GM12878 (cell line): ENCODE data around the gene STAMBP. TPM values are rescaled to one million over a fixed set of nuclear protein-coding genes. Genes with fewer than 3 reads are reported as not detected.

Source experiments
- ATAC-seq: fragments of 200-7000 bp; cut with Tn5 transposase; 3 replicates; pipeline ENCODE4 v1.9.1; 2020; ENCODE audit warnings: mild to moderate bottlenecking, moderate library complexity
- BruUV-seq: library from RNA; stranded (reverse); fragments of 400-500 nt; replicated peaks from 2 replicates; lab custom pipeline; 2021; lab: Mats Ljungman, UMichigan
- CTCF ChIA-PET: fragments of 300-600 bp; sonication (Branson Sonifier 250); formaldehyde crosslinking; extraction: SDS; loops from one replicate; lab custom pipeline; 2021; ENCODE audit warnings: inconsistent platforms; lab: Yijun Ruan, JAX
- POLR2A ChIA-PET: fragments of 350-600 bp; formaldehyde crosslinking; extraction: SDS; loops from one replicate; lab custom pipeline; 2021; ENCODE audit warnings: inconsistent platforms; lab: Charles Lee
- RAD21 ChIA-PET: fragments of 300-600 bp; sonication (Branson Sonifier 250); formaldehyde crosslinking; loops from one replicate; lab custom pipeline; 2023; ENCODE audit warnings: antibody characterized with exemption; ENCODE audit not compliant: unreplicated experiment; lab: Charles Lee
- SMC1A ChIA-PET: fragments of 300-600 bp; sonication (Branson Sonifier 250); formaldehyde crosslinking; loops from one replicate; lab custom pipeline; 2023; ENCODE audit not compliant: unreplicated experiment, uncharacterized antibody; lab: Charles Lee
- DNase-seq: peaks from one replicate; pipeline ENCODE4 v3.0.0-alpha.2; 2011; ENCODE audit warnings: low read depth, low spot score
- FAIRE-seq: peaks from 3 replicates; lab custom pipeline; 2011; peaks lifted over from hg19 to GRCh38; lab: Jason Lieb, UNC
- H2AFZ ChIP-seq: 2 replicates; pipeline ENCODE4 v1.6.0; 2011; ENCODE audit warnings: low read depth, low read length, control low read depth; ENCODE audit not compliant: control insufficient read depth
- H3K27ac ChIP-seq: 2 replicates; pipeline ENCODE4 v1.5.1; 2011; ENCODE audit warnings: control low read depth; ENCODE audit not compliant: control insufficient read depth, insufficient read depth
- H3K27me3 ChIP-seq, 2 experiments: replicated peaks in 1 of 2; 2 replicates each; pipeline versions ENCODE4 v1.6.0 to v1.6.1; 2011; ENCODE audit warnings: low read length in 1 of 2; ENCODE audit not compliant: control insufficient read depth in 2 of 2, insufficient read depth in 2 of 2
- H3K36me3 ChIP-seq, 2 experiments: 2 replicates each; pipeline ENCODE4 v1.5.1; 2011; ENCODE audit warnings: low read length in 1 of 2; ENCODE audit not compliant: control insufficient read depth in 2 of 2, insufficient read depth in 2 of 2
- H3K4me1 ChIP-seq: 2 replicates; pipeline ENCODE4 v1.6.1; 2011; ENCODE audit warnings: mild to moderate bottlenecking, low read length, moderate library complexity, mixed read lengths; ENCODE audit not compliant: control insufficient read depth, insufficient read depth
- H3K4me2 ChIP-seq: 2 replicates; pipeline ENCODE4 v1.6.0; 2011; ENCODE audit warnings: control low read depth; ENCODE audit not compliant: control insufficient read depth, insufficient read depth
- H3K4me3 ChIP-seq: fragments of 200-600 bp; sonication (generic); 2 replicates; pipeline ENCODE4 v1.5.1; 2016
- H3K79me2 ChIP-seq: 2 replicates; pipeline ENCODE4 v1.6.0; 2011; ENCODE audit warnings: low read length; ENCODE audit not compliant: control insufficient read depth, insufficient read depth
- H3K9ac ChIP-seq: 2 replicates; pipeline ENCODE4 v1.8.0; 2011; ENCODE audit warnings: low read length, control low read depth, mixed read lengths; ENCODE audit not compliant: control insufficient read depth, insufficient read depth
- H3K9me3 ChIP-seq: replicated peaks from 3 replicates; pipeline ENCODE4 v1.5.1; 2011; ENCODE audit warnings: mild to moderate bottlenecking, low read length; ENCODE audit not compliant: control insufficient read depth, insufficient read depth
- H4K20me1 ChIP-seq: 2 replicates; pipeline ENCODE4 v1.6.0; 2011; ENCODE audit not compliant: control insufficient read depth, insufficient read depth
- ASH2L ChIP-seq: fragments of 300-600, 200-600 bp; sonication (generic); IDR thresholded peaks from 2 replicates; pipeline ENCODE4 v1.6.1; 2017; ENCODE audit warnings: low read depth, mild to moderate bottlenecking, borderline replicate concordance
- CREB1 ChIP-seq: IDR thresholded peaks from 2 replicates; pipeline ENCODE4 v1.6.1; 2012; ENCODE audit warnings: low read depth, mild to moderate bottlenecking, inconsistent platforms
- CREM ChIP-seq: IDR thresholded peaks from 2 replicates; pipeline ENCODE4 v1.6.1; 2014; ENCODE audit warnings: antibody characterized with exemption, low read depth
- CUX1 ChIP-seq: IDR thresholded peaks from 2 replicates; pipeline ENCODE4 v1.6.1; 2012; ENCODE audit warnings: improper control_type of control experiment, low read depth, low read length; ENCODE audit not compliant: insufficient replicate concordance
- DPF2 ChIP-seq: fragments of 450-650 bp; IDR thresholded peaks from 2 replicates; pipeline ENCODE4 v1.6.1; 2017; ENCODE audit warnings: mild to moderate bottlenecking
- ESRRA ChIP-seq: IDR thresholded peaks from 2 replicates; pipeline ENCODE4 v1.6.1; 2012; ENCODE audit warnings: mild to moderate bottlenecking, low read length, improper control_type of control experiment
- HCFC1 ChIP-seq: fragments of 150-350 bp; IDR thresholded peaks from 2 replicates; pipeline ENCODE4 v1.6.1; 2014; ENCODE audit warnings: low read length
- JUNB ChIP-seq: IDR thresholded peaks from 2 replicates; pipeline ENCODE4 v1.6.1; 2016; ENCODE audit warnings: antibody characterized with exemption, mild to moderate bottlenecking
- KDM1A ChIP-seq: fragments of 200-600 bp; sonication (generic); IDR thresholded peaks from 2 replicates; pipeline ENCODE4 v1.6.1; 2016; ENCODE audit warnings: borderline replicate concordance
- NFXL1 ChIP-seq: fragments of 450-650 bp; IDR thresholded peaks from 2 replicates; pipeline ENCODE4 v1.6.1; 2017; ENCODE audit warnings: antibody characterized with exemption, mild to moderate bottlenecking, borderline replicate concordance
- NRF1 ChIP-seq: conservative IDR thresholded peaks from 2 replicates; pipeline ENCODE4 v1.6.1; 2011; ENCODE audit warnings: mild to moderate bottlenecking, low read depth, low read length, improper control_type of control experiment
- PBX3 ChIP-seq: IDR thresholded peaks from 2 replicates; pipeline ENCODE4 v1.6.1; 2011; ENCODE audit warnings: mild to moderate bottlenecking, low read depth, low read length, moderate library complexity; ENCODE audit not compliant: insufficient replicate concordance
- ZNF217 ChIP-seq: fragments of 450-650 bp; IDR thresholded peaks from 2 replicates; pipeline ENCODE4 v1.6.1; 2017; ENCODE audit warnings: antibody characterized with exemption, mild to moderate bottlenecking
- ZNF274 ChIP-seq: IDR thresholded peaks from one replicate; pipeline ENCODE4 v1.8.0; 2011; ENCODE audit not compliant: insufficient read length, insufficient read depth
- WGBS: methylation state at CpG from one replicate; pipeline ENCODE4 v1.1.6; 2016; ENCODE audit warnings: low lambda C conversion rate; ENCODE audit not compliant: insufficient replicate concordance, insufficient coverage; ENCODE audit errors: missing lambda C conversion rate; 5-methylcytosine and 5-hydroxymethylcytosine counted together
- in situ Hi-C: fragments of 300-500 bp; cut with MboI; formaldehyde crosslinking; loops from 9 replicates; pipeline ENCODE4 v1.14.3; 2018; ENCODE audit warnings: mixed read lengths
- intact Hi-C: fragments of 100-400 bp; cut with micrococcal nuclease; formaldehyde crosslinking; loops from one replicate; pipeline ENCODE4 v1.14.2; 2022; ENCODE audit not compliant: unreplicated experiment
- polyA plus RNA-seq, 11 experiments: library from polyadenylated mRNA; depleted of rRNA in 4 of 11; unstranded in 6 of 11; stranded (reverse) in 5 of 11; fragments of >200 nt; fragmentation: Nextera tagmentation in 4 of 11; fragmentation: Illumina TruSeq in 1 of 11; extraction: Ambion mirVana in 4 of 11; extraction: Trizol in 1 of 11; gene quantifications; 1 replicate in 1 of 11; 2 replicates in 10 of 11; pipeline versions ENCODE4 v1.2.1 to v1.2.3, GENCODE V29; 2011 to 2016; ENCODE audit warnings: inconsistent platforms in 2 of 11, missing spikeins in 2 of 11, low read depth in 1 of 11
- total RNA-seq, 4 experiments: library from RNA; depleted of rRNA in 3 of 4; stranded (reverse); fragments of >200 nt in 3 of 4; fragmentation: Illumina TruSeq in 1 of 4; extraction: Trizol in 1 of 4; gene quantifications; 2 replicates each; pipeline versions ENCODE4 v1.2.1 to v1.2.3, GENCODE V29; 2013 to 2021

The STAMBP gene
- total and polyA plus RNA-seq, 10 of the 15 experiments (the other 5 are each of a cell fraction or from before 2014, with no cell fraction given) = 38.9 to 84.1 (median 69.7) TPM

- FAIRE-seq (no peak), DNase-seq (no peak), ATAC-seq (0 out of 3 replicates have a peak, but pooled peaks have one; percentile 24)
- no peaks in the 10 kb centered on the region for H3K27me3 ChIP-seq
- CTCF ChIA-PET = interaction anchor here (0.5 to 1.1 kb wide), 2 partner anchors 238 to 775 kb away, joined by 3 to 4 read pairs; no protein-coding TSS in a partner anchor
- H3K4me3 ChIP-seq = no peak overlapping the region
- BruUV-seq = no TSS peak
- no peaks in the 10 kb centered on the region for H3K9me3 ChIP-seq
- TF ChIP-seq CREB1 (no peak), CUX1 (no peak), ZNF274 (no peak), DPF2 (no peak), HCFC1 (no peak), NFXL1 (no peak), NRF1 (no peak), JUNB (no peak), KDM1A (no peak), ZNF217 (no peak), ESRRA (no peak), PBX3 (no peak), CREM (no peak), ASH2L (no peak)
- no peaks in the 10 kb centered on the region for H4K20me1 ChIP-seq
- no peaks in the 10 kb centered on the region for H3K79me2 ChIP-seq
- in situ Hi-C loops = no loop called here
- RAD21 ChIA-PET = no interaction called here
- H3K9ac ChIP-seq = no peak overlapping the region
- intact Hi-C loops = no loop called here
- SMC1A ChIA-PET = no interaction called here
- H3K36me3 ChIP-seq = peaks cover 7 to 28% of the 10 kb centered on the region in 2 experiments
- H3K4me2 ChIP-seq = no peak overlapping the region
- H3K27ac ChIP-seq = no peak overlapping the region
- WGBS = 91% methylated on average over 6 of the region's 6 CpGs
- H2AFZ ChIP-seq = no peak overlapping the region
- POLR2A ChIA-PET = no interaction called here
- no peaks in the 10 kb centered on the region for H3K4me1 ChIP-seq
Observed at GRCh38 chr2:73859721-73860586, 31.2 kb downstream of the STAMBP start.
